Caco-2 (cell line): ENCODE data around the gene RFX5. TPM values are rescaled to one million over a fixed set of nuclear protein-coding genes. Genes with fewer than 3 reads are reported as not detected.
A peak's percentile ranks its signal among the peaks of the same experiment; 100 is the strongest.

Experiments
- BruUV-seq: library from RNA; stranded (reverse); fragments of 400-500 nt; replicated peaks from 2 replicates; lab custom pipeline; 2021; lab: Mats Ljungman, UMichigan
- CTCF ChIA-PET: fragments of 300-600 bp; sonication (Branson Sonifier 250); formaldehyde crosslinking; loops from one replicate; lab custom pipeline; 2022; ENCODE audit warnings: antibody characterized with exemption; lab: Charles Lee
- POLR2A ChIA-PET: fragments of 300-600 bp; sonication (Branson Sonifier 250); formaldehyde crosslinking; loops from one replicate; lab custom pipeline; 2022; ENCODE audit warnings: antibody characterized with exemption; lab: Charles Lee
- DNase-seq, 2 experiments: peaks; one replicate each; pipeline versions ENCODE4 v3.0.0 to v3.0.0-alpha.2; 2020 to 2022
- H3K27me3 ChIP-seq: replicated peaks from 2 replicates; pipeline ENCODE4 v1.6.0; 2011; ENCODE audit warnings: low read length; ENCODE audit not compliant: control insufficient read depth, insufficient read depth
- H3K36me3 ChIP-seq: 2 replicates; pipeline ENCODE4 v1.5.1; 2011; ENCODE audit warnings: low read length; ENCODE audit not compliant: control insufficient read depth, insufficient read depth
- H3K4me1 ChIP-seq: fragments of 250-450 bp; sonication (Bioruptor Pico); 2 replicates; pipeline ENCODE4 v1.5.1; 2020; ENCODE audit warnings: mild to moderate bottlenecking
- H3K4me3 ChIP-seq: 2 replicates; pipeline ENCODE4 v1.5.1; 2011; ENCODE audit warnings: low read depth, mild to moderate bottlenecking, control low read depth, low read length
- H3K9me3 ChIP-seq: fragments of 250-450 bp; sonication (Bioruptor Pico); 2 replicates; pipeline ENCODE4 v1.5.1; 2020; ENCODE audit warnings: mild to moderate bottlenecking, moderate library complexity
- H3K27ac Mint-ChIP-seq: one replicate; pipeline ENCODE4 v1.8.0; 2022; ENCODE audit warnings: mixed read lengths; ENCODE audit not compliant: unreplicated experiment
- H3K27me3 Mint-ChIP-seq: one replicate; pipeline ENCODE4 v1.8.0; 2022; ENCODE audit warnings: mixed read lengths; ENCODE audit not compliant: insufficient read depth, unreplicated experiment
- H3K36me3 Mint-ChIP-seq: one replicate; pipeline ENCODE4 v1.8.0; 2022; ENCODE audit warnings: mild to moderate bottlenecking, mixed read lengths; ENCODE audit not compliant: insufficient read depth, unreplicated experiment
- H3K4me1 Mint-ChIP-seq: one replicate; pipeline ENCODE4 v1.8.0; 2022; ENCODE audit warnings: low read depth, mixed read lengths; ENCODE audit not compliant: unreplicated experiment
- H3K4me3 Mint-ChIP-seq: one replicate; pipeline ENCODE4 v1.8.0; 2022; ENCODE audit warnings: mild to moderate bottlenecking, moderate library complexity, mixed read lengths; ENCODE audit not compliant: unreplicated experiment
- H3K9me3 Mint-ChIP-seq: one replicate; pipeline ENCODE4 v1.8.0; 2022; ENCODE audit warnings: mixed read lengths; ENCODE audit not compliant: unreplicated experiment
- CTCF ChIP-seq, 2 experiments: fragments of 200-600 bp in 1 of 2; IDR thresholded peaks; 1 replicate in 1 of 2; 2 replicates in 1 of 2; pipeline versions ENCODE4 v1.5.1 to v1.8.0; 2011 to 2022; ENCODE audit warnings: antibody characterized with exemption in 1 of 2, control low read depth in 1 of 2, inconsistent platforms in 1 of 2, low read depth in 1 of 2, low read length in 1 of 2, mild to moderate bottlenecking in 1 of 2, moderate library complexity in 1 of 2; ENCODE audit not compliant: insufficient read depth in 1 of 2, severe bottlenecking in 1 of 2, unreplicated experiment in 1 of 2
- intact Hi-C: fragments of 100-400 bp; cut with micrococcal nuclease; formaldehyde crosslinking; loops from one replicate; pipeline ENCODE4 v1.10.0; 2022; ENCODE audit not compliant: unreplicated experiment
- total RNA-seq: library from RNA; stranded (reverse); gene quantifications from 2 replicates; pipeline ENCODE4 v1.2.3, GENCODE V29; 2022

The RFX5 gene
- total RNA-seq, 1 experiment from 2014 or later = 23.3 TPM

GRCh38 chr1:151292207-151293030 lies 54.6 kb downstream of the RFX5 start:
- Histone ChIP-seq H3K36me3 (peaks cover 3% of the 10 kb centered on the region), H3K4me3 (no peak overlapping the region), H3K4me1 (no peaks in the 10 kb centered on the region), H3K27me3 (no peaks in the 10 kb centered on the region), H3K9me3 (no peaks in the 10 kb centered on the region)
- no peaks in the 10 kb centered on the region for H3K27me3 Mint-ChIP-seq
- H3K36me3 Mint-ChIP-seq = peaks cover 78% of the 10 kb centered on the region
- ChIA-PET CTCF (interaction anchor here (1.1 kb wide), 1 partner anchor 49 kb away, joined by 4 read pairs; no protein-coding TSS in a partner anchor), POLR2A (no interaction called here)
- BruUV-seq = TSS peak; percentile 19
- intact Hi-C loops = no loop called here
- H3K27ac Mint-ChIP-seq = no peak overlapping the region
- H3K4me3 Mint-ChIP-seq = no peak overlapping the region
- no peak for DNase-seq
- no peaks in the 10 kb centered on the region for H3K9me3 Mint-ChIP-seq
- H3K4me1 Mint-ChIP-seq = no peaks in the 10 kb centered on the region
- TF ChIP-seq CTCF (IDR thresholded peaks at IDR 0.05; ENCODE audit: insufficient read depth in 1 of 2, low read depth in 1 of 2, low read length in 1 of 2, severe bottlenecking in 1 of 2, unreplicated experiment in 1 of 2) = no peak

GRCh38 chr1:151290709-151291303 lies 56.2 kb downstream of the RFX5 start:
- H3K4me1 ChIP-seq = no peaks in the 10 kb centered on the region
- POLR2A ChIA-PET = no interaction called here
- intact Hi-C loops = no loop called here
- no peaks in the 10 kb centered on the region for H3K27me3 ChIP-seq
- Mint-ChIP-seq H3K36me3 (peaks cover 85% of the 10 kb centered on the region), H3K4me3 (no peak overlapping the region), H3K27ac (peak overlapping the region; percentile 48), H3K27me3 (no peaks in the 10 kb centered on the region), H3K4me1 (no peaks in the 10 kb centered on the region), H3K9me3 (no peaks in the 10 kb centered on the region)
- H3K9me3 ChIP-seq = no peaks in the 10 kb centered on the region
- CTCF ChIA-PET = no interaction called here
- peaks cover 7% of the 10 kb centered on the region for H3K36me3 ChIP-seq
- DNase-seq = no peak
- no TSS peak for BruUV-seq
- no peak overlapping the region for H3K4me3 ChIP-seq
- no peak for TF ChIP-seq CTCF (IDR thresholded peaks at IDR 0.05; ENCODE audit: insufficient read depth in 1 of 2, low read depth in 1 of 2, low read length in 1 of 2, severe bottlenecking in 1 of 2, unreplicated experiment in 1 of 2)

Other genes starting within 250 kb of the RFX5 start
- 2.8 and 3.7 TPM in 2 replicates for gene SEMA6C, start 200.6 kb downstream of the RFX5 start, total RNA-seq
- not detected in 2 replicates for gene TNFAIP8L2, start 190.6 kb downstream of the RFX5 start, total RNA-seq
- gene LYSMD1, start 181.3 kb downstream of the RFX5 start, total RNA-seq = 4.0 and 5.0 TPM in 2 replicates
- 52.1 and 53.6 TPM in 2 replicates for gene SCNM1, start 181.1 kb downstream of the RFX5 start, total RNA-seq
- gene TMOD4, start 171.3 kb downstream of the RFX5 start, total RNA-seq = 0.84 and 1.3 TPM in 2 replicates
- gene VPS72, start 157.1 kb downstream of the RFX5 start, total RNA-seq = 80.1 and 86.0 TPM in 2 replicates
- gene PIP5K1A, start 148.7 kb downstream of the RFX5 start, total RNA-seq = 88.6 and 95.1 TPM in 2 replicates
- 250 and 253 TPM in 2 replicates for gene PSMD4, start 92.5 kb downstream of the RFX5 start, total RNA-seq
- gene ZNF687, start 65.0 kb downstream of the RFX5 start, total RNA-seq = 23.9 and 30.2 TPM in 2 replicates
- gene PI4KB, start 19.8 kb downstream of the RFX5 start, total RNA-seq = 49.7 and 52.7 TPM in 2 replicates
- 18.5 and 18.7 TPM in 2 replicates for gene SELENBP1, start 25.5 kb upstream of the RFX5 start, total RNA-seq
- gene PSMB4, start 52.3 kb upstream of the RFX5 start, total RNA-seq = 330 and 362 TPM in 2 replicates
- gene POGZ, start 112.2 kb upstream of the RFX5 start, total RNA-seq = 80.0 and 83.0 TPM in 2 replicates
- gene CGN, start 164.1 kb upstream of the RFX5 start, total RNA-seq = 147 TPM in 2 replicates
- gene TUFT1, start 193.1 kb upstream of the RFX5 start, total RNA-seq = 34.9 and 36.6 TPM in 2 replicates